ENCODE results near the gene IRAK3. TPM values are rescaled to one million over a fixed set of nuclear protein-coding genes. Genes with fewer than 3 reads are reported as not detected.
A peak's percentile ranks its signal among the peaks of the same experiment; 100 is the strongest.

The IRAK3 gene
- total and polyA plus RNA-seq, 2 experiments from 2014 or later: 3.3 to 3.7 TPM

- Histone ChIP-seq H3K36me3 (ENCODE audit: low read depth) (no peaks in the 10 kb centered on the region), H3F3A (ENCODE audit: insufficient read depth) (peaks cover 13% of the 10 kb centered on the region; the same call in 1 of the 2 replicates), H3K27ac (no peak overlapping the region), H3K9ac (no peak overlapping the region), H3K79me2 (ENCODE audit: insufficient read depth) (peaks cover 18% of the 10 kb centered on the region), H4K20me1 (ENCODE audit: insufficient read depth) (no peaks in the 10 kb centered on the region), H3K4me2 (ENCODE audit: unreplicated experiment) (no peak overlapping the region), H3K4me3 (no peak overlapping the region), H3K4me1 (ENCODE audit: insufficient read depth) (peaks cover 10% of the 10 kb centered on the region), H2AFZ (no peak overlapping the region), H3K9me2 (ENCODE audit: insufficient read depth) (no peaks in the 10 kb centered on the region), H3K27me3 (replicated peaks; ENCODE audit: insufficient read depth) (no peaks in the 10 kb centered on the region), H3K9me3 (ENCODE audit: low read depth) (no peaks in the 10 kb centered on the region)
- in situ Hi-C loops (cut with MboI): no loop called here
- TF ChIP-seq EZH2phosphoT487 (IDR thresholded peaks at IDR 0.05; ENCODE audit: insufficient read depth, low read depth): no peak
- TF ChIP-seq EZH2 (IDR thresholded peaks at IDR 0.05; ENCODE audit: insufficient read depth, poor library complexity, severe bottlenecking): no peak
- WGBS, 2 experiments (ENCODE audit: low coverage in 1 of 2, low lambda C conversion rate in 2 of 2, missing lambda C conversion rate in 2 of 2): 94 to 99% methylated on average over 7 of the region's 7 CpGs
- no peak for DNase-seq
Observed at GRCh38 chr12:66191547-66192126, 2.6 kb downstream of the IRAK3 start.

GRCh38 chr12:66194122-66194521 is 5.1 kb downstream of the IRAK3 start:
- TF ChIP-seq EZH2phosphoT487 (IDR thresholded peaks at IDR 0.05; ENCODE audit: insufficient read depth, low read depth) (no peak), EZH2 (IDR thresholded peaks at IDR 0.05; ENCODE audit: insufficient read depth, poor library complexity, severe bottlenecking) (no peak)
- no peaks in the 10 kb centered on the region for H3K9me3 ChIP-seq (ENCODE audit: low read depth)
- in situ Hi-C loops (cut with MboI): no loop called here
- no peak for DNase-seq
- H3K4me3 ChIP-seq: no peak overlapping the region
- H2AFZ ChIP-seq: no peak overlapping the region
- H3K9me2 ChIP-seq (ENCODE audit: insufficient read depth): no peaks in the 10 kb centered on the region
- H3F3A ChIP-seq (ENCODE audit: insufficient read depth): peaks cover 27% of the 10 kb centered on the region; the same call in 1 of the 2 replicates
- H3K36me3 ChIP-seq (ENCODE audit: low read depth): no peaks in the 10 kb centered on the region
- H3K79me2 ChIP-seq (ENCODE audit: insufficient read depth): peaks cover 27% of the 10 kb centered on the region; the same call in 1 of the 2 replicates
- no peak overlapping the region for H3K4me2 ChIP-seq (ENCODE audit: unreplicated experiment)
- H4K20me1 ChIP-seq (ENCODE audit: insufficient read depth): no peaks in the 10 kb centered on the region
- 96 to 100% methylated on average over 2 of the region's 2 CpGs for WGBS, 2 experiments (ENCODE audit: low coverage in 1 of 2, low lambda C conversion rate in 2 of 2, missing lambda C conversion rate in 2 of 2)
- H3K27me3 ChIP-seq (replicated peaks; ENCODE audit: insufficient read depth): no peaks in the 10 kb centered on the region
- peaks cover 22% of the 10 kb centered on the region for H3K4me1 ChIP-seq (ENCODE audit: insufficient read depth)
- H3K9ac ChIP-seq: no peak overlapping the region
- H3K27ac ChIP-seq: no peak overlapping the region

- Histone ChIP-seq H3K27me3 (replicated peaks; ENCODE audit: insufficient read depth) (no peaks in the 10 kb centered on the region), H3K27ac (no peak overlapping the region), H3K36me3 (ENCODE audit: low read depth) (0 out of 2 replicates have a peak, but pooled peaks cover 4% of the 10 kb centered on the region), H4K20me1 (ENCODE audit: insufficient read depth) (no peaks in the 10 kb centered on the region), H3K79me2 (ENCODE audit: insufficient read depth) (peaks cover 35% of the 10 kb centered on the region; the same call in 1 of the 2 replicates), H2AFZ (no peak overlapping the region), H3K4me1 (ENCODE audit: insufficient read depth) (peaks cover 16% of the 10 kb centered on the region), H3K4me3 (no peak overlapping the region), H3K4me2 (ENCODE audit: unreplicated experiment) (no peak overlapping the region), H3K9me2 (ENCODE audit: insufficient read depth) (no peaks in the 10 kb centered on the region), H3F3A (ENCODE audit: insufficient read depth) (peaks cover 19% of the 10 kb centered on the region; the same call in 1 of the 2 replicates), H3K9me3 (ENCODE audit: low read depth) (no peaks in the 10 kb centered on the region), H3K9ac (no peak overlapping the region)
- WGBS, 2 experiments (ENCODE audit: low coverage in 1 of 2, low lambda C conversion rate in 2 of 2, missing lambda C conversion rate in 2 of 2): 84 to 90% methylated on average over 6 of the region's 6 CpGs
- in situ Hi-C loops (cut with MboI): no loop called here
- no peak for DNase-seq
- TF ChIP-seq EZH2 (IDR thresholded peaks at IDR 0.05; ENCODE audit: insufficient read depth, poor library complexity, severe bottlenecking): no peak
Observed at GRCh38 chr12:66195242-66195641, 6.2 kb downstream of the IRAK3 start.

GRCh38 chr12:66196806-66197205 is 7.8 kb downstream of the IRAK3 start:
- Histone ChIP-seq H3F3A (ENCODE audit: insufficient read depth) (peaks cover 15% of the 10 kb centered on the region; the same call in 1 of the 2 replicates), H3K4me2 (ENCODE audit: unreplicated experiment) (peak overlapping the region; percentile 74), H3K27ac (peak overlapping the region; percentile 25), H3K36me3 (ENCODE audit: low read depth) (0 out of 2 replicates have a peak, but pooled peaks cover 4% of the 10 kb centered on the region), H3K27me3 (replicated peaks; ENCODE audit: insufficient read depth) (no peaks in the 10 kb centered on the region), H3K4me3 (peak overlapping the region; percentile 46; the same call in 1 of the 2 replicates), H2AFZ (0 out of 2 replicates have a peak overlapping the region, but pooled peaks have one; percentile 65), H3K79me2 (ENCODE audit: insufficient read depth) (peaks cover 33% of the 10 kb centered on the region; the same call in 1 of the 2 replicates), H3K9me3 (ENCODE audit: low read depth) (no peaks in the 10 kb centered on the region), H3K4me1 (ENCODE audit: insufficient read depth) (peaks cover 13% of the 10 kb centered on the region), H3K9ac (peak overlapping the region; percentile 28; the same call in 1 of the 2 replicates), H3K9me2 (ENCODE audit: insufficient read depth) (no peaks in the 10 kb centered on the region), H4K20me1 (ENCODE audit: insufficient read depth) (no peaks in the 10 kb centered on the region)
- TF ChIP-seq EZH2phosphoT487 (IDR thresholded peaks at IDR 0.05; ENCODE audit: insufficient read depth, low read depth): no peak
- no peak for TF ChIP-seq EZH2 (IDR thresholded peaks at IDR 0.05; ENCODE audit: insufficient read depth, poor library complexity, severe bottlenecking)
- DNase-seq: peak; percentile 3
- in situ Hi-C loops (cut with MboI): no loop called here
- 14 to 15% methylated on average over 3 of the region's 3 CpGs for WGBS, 2 experiments (ENCODE audit: low coverage in 1 of 2, low lambda C conversion rate in 2 of 2, missing lambda C conversion rate in 2 of 2)

Measured in GM23248 (cell line).